ACC112 (cell line): ENCODE measurements around the gene CCT5.

ENCODE experiments used
- H2AFZ ChIP-seq: fragments of 200-600 bp; sonication (generic); one replicate; pipeline ENCODE4 v1.6.0; 2017; ENCODE audit warnings: antibody characterized with exemption, low read length; ENCODE audit not compliant: unreplicated experiment
- H3K27ac ChIP-seq: fragments of 200-600 bp; sonication (generic); 2 replicates; pipeline ENCODE4 v1.5.1; 2014; ENCODE audit warnings: low read depth, mild to moderate bottlenecking, antibody characterized with exemption, low read length, moderate library complexity
- H3K27me3 ChIP-seq: fragments of 200-600 bp; sonication (generic); 2 replicates; pipeline ENCODE4 v1.6.1; 2014; ENCODE audit warnings: mild to moderate bottlenecking, antibody characterized with exemption, low read length, moderate library complexity, mixed read lengths; ENCODE audit not compliant: insufficient read depth
- H3K36me3 ChIP-seq: fragments of 200-600 bp; sonication (generic); 2 replicates; pipeline ENCODE4 v1.6.1; 2016; ENCODE audit warnings: mild to moderate bottlenecking, antibody characterized with exemption, low read length, moderate library complexity, mixed read lengths; ENCODE audit not compliant: insufficient read depth
- H3K4me1 ChIP-seq: fragments of 200-600 bp; sonication (generic); one replicate; pipeline ENCODE4 v1.6.1; 2016; ENCODE audit warnings: low read length, mixed read lengths; ENCODE audit not compliant: insufficient read depth, unreplicated experiment, control insufficient read depth
- H3K4me3 ChIP-seq: fragments of 200-600 bp; sonication (generic); 2 replicates; pipeline ENCODE4 v1.5.1; 2014; ENCODE audit warnings: mild to moderate bottlenecking, low read depth, low read length
- H3K79me2 ChIP-seq: fragments of 200-600 bp; sonication (generic); one replicate; pipeline ENCODE4 v1.6.0; 2016; ENCODE audit warnings: low read length; ENCODE audit not compliant: control insufficient read depth, unreplicated experiment, insufficient read depth

CCT5 gene

GRCh38 chr5:10311595-10312425, 61.7 kb downstream of the CCT5 start:
- H3K4me1 ChIP-seq: peaks cover 12% of the 10 kb centered on the region
- H3K36me3 ChIP-seq: no peaks in the 10 kb centered on the region
- H3K79me2 ChIP-seq: no peaks in the 10 kb centered on the region
- no peaks in the 10 kb centered on the region for H3K27me3 ChIP-seq
- no peak overlapping the region for H3K27ac ChIP-seq
- H3K4me3 ChIP-seq: no peak overlapping the region
- H2AFZ ChIP-seq: no peak overlapping the region

GRCh38 chr5:10315201-10315600, 65.1 kb downstream of the CCT5 start:
- Histone ChIP-seq H3K27ac (no peak overlapping the region), H3K36me3 (no peaks in the 10 kb centered on the region), H3K27me3 (no peaks in the 10 kb centered on the region), H3K4me3 (no peak overlapping the region), H3K79me2 (no peaks in the 10 kb centered on the region), H2AFZ (no peak overlapping the region), H3K4me1 (peaks cover 19% of the 10 kb centered on the region)
